HEK293 (cell line): Measurements from ENCODE around the gene PKNOX2.

ENCODE experiments used
- CTCF ChIA-PET: fragments of 350-600 bp; formaldehyde crosslinking; extraction: SDS; loops from one replicate; lab custom pipeline; 2021; ENCODE audit warnings: antibody characterized with exemption; lab: Yijun Ruan, JAX
- POLR2A ChIA-PET: fragments of 300-600 bp; formaldehyde crosslinking; extraction: SDS; loops from one replicate; lab custom pipeline; 2020; ENCODE audit warnings: antibody characterized with exemption, inconsistent platforms; lab: Yijun Ruan, JAX
- H3K27ac ChIP-seq: fragments of 200-500 bp; sonication (Bioruptor generic); 2 replicates; pipeline ENCODE4 v1.5.1; 2014; ENCODE audit warnings: low read depth, low read length, control low read depth, inconsistent platforms; ENCODE audit errors: extremely low read depth
- H3K36me3 ChIP-seq, 2 experiments: fragments of 200-500 bp in 1 of 2; sonication (Bioruptor generic) in 1 of 2; 1 replicate in 1 of 2; 2 replicates in 1 of 2; pipeline ENCODE4 v1.5.1; 2014 to 2017; ENCODE audit warnings: inconsistent platforms in 2 of 2, low read length in 2 of 2; ENCODE audit not compliant: control insufficient read depth in 2 of 2, insufficient read depth in 1 of 2
- H3K4me1 ChIP-seq: fragments of 200-500 bp; sonication (Bioruptor generic); 2 replicates; pipeline ENCODE4 v1.5.1; 2014; ENCODE audit warnings: mild to moderate bottlenecking, low read length, inconsistent platforms; ENCODE audit not compliant: control insufficient read depth, insufficient read depth
- H3K4me3 ChIP-seq: 2 replicates; pipeline ENCODE4 v1.5.1; 2011; ENCODE audit warnings: low read depth, mild to moderate bottlenecking, control low read depth, low read length, moderate library complexity
- H3K9me3 ChIP-seq: fragments of 200-500 bp; sonication (Bioruptor generic); 2 replicates; pipeline ENCODE4 v1.5.1; 2014; ENCODE audit warnings: low read depth, low read length, inconsistent platforms; ENCODE audit not compliant: control insufficient read depth, insufficient read depth
- BCL11A ChIP-seq: fragments of 450-650 bp; formaldehyde crosslinking; IDR thresholded peaks from 2 replicates; pipeline ENCODE4 v1.5.1; 2016; ENCODE audit warnings: low read depth, missing biosample characterization, missing genetic modification characterization
- IKZF3 ChIP-seq: fragments of 450-650 bp; IDR thresholded peaks from 2 replicates; pipeline ENCODE4 v1.5.0; 2018; ENCODE audit warnings: missing biosample characterization, mild to moderate bottlenecking, missing genetic modification characterization, moderate library complexity
- MYNN ChIP-seq: fragments of 450-650 bp; formaldehyde crosslinking; IDR thresholded peaks from 2 replicates; pipeline ENCODE4 v1.5.1; 2016; ENCODE audit warnings: missing biosample characterization, missing genetic modification characterization, borderline replicate concordance
- SETDB1 ChIP-seq: IDR thresholded peaks from one replicate; pipeline ENCODE4 v1.6.1; 2017; ENCODE audit warnings: mild to moderate bottlenecking, low read length, moderate library complexity, mixed read lengths; ENCODE audit not compliant: insufficient read length
- YY1 ChIP-seq: fragments of 450-650 bp; formaldehyde crosslinking; IDR thresholded peaks from 2 replicates; pipeline ENCODE4 v1.5.1; 2018; ENCODE audit warnings: missing biosample characterization, missing genetic modification characterization
- ZNF112 ChIP-seq: fragments of 450-650 bp; formaldehyde crosslinking; IDR thresholded peaks from 2 replicates; pipeline ENCODE4 v1.5.0; 2017; ENCODE audit warnings: missing biosample characterization, missing genetic modification characterization
- ZNF132 ChIP-seq: fragments of 450-650 bp; formaldehyde crosslinking; IDR thresholded peaks from 2 replicates; pipeline ENCODE4 v1.5.1; 2017; ENCODE audit warnings: missing biosample characterization, missing genetic modification characterization, borderline replicate concordance
- ZNF140 ChIP-seq: fragments of 450-650 bp; formaldehyde crosslinking; IDR thresholded peaks from 2 replicates; pipeline ENCODE4 v1.5.1; 2016; ENCODE audit warnings: missing biosample characterization, missing genetic modification characterization
- ZNF146 ChIP-seq: fragments of 450-650 bp; formaldehyde crosslinking; IDR thresholded peaks from 2 replicates; pipeline ENCODE4 v1.5.1; 2016; ENCODE audit warnings: missing biosample characterization, missing genetic modification characterization
- ZNF174 ChIP-seq: fragments of 450-650 bp; formaldehyde crosslinking; IDR thresholded peaks from 2 replicates; pipeline ENCODE4 v1.5.0; 2017; ENCODE audit warnings: missing biosample characterization, mild to moderate bottlenecking, missing genetic modification characterization
- ZNF248 ChIP-seq: fragments of 450-650 bp; formaldehyde crosslinking; IDR thresholded peaks from 2 replicates; pipeline ENCODE4 v1.5.1; 2017; ENCODE audit warnings: missing biosample characterization, missing genetic modification characterization
- ZNF335 ChIP-seq: fragments of 450-650 bp; formaldehyde crosslinking; conservative IDR thresholded peaks from 2 replicates; pipeline ENCODE4 v1.5.1; 2016; ENCODE audit warnings: missing biosample characterization, missing genetic modification characterization
- ZNF341 ChIP-seq: fragments of 450-650 bp; formaldehyde crosslinking; IDR thresholded peaks from 2 replicates; pipeline ENCODE4; 2016; ENCODE audit warnings: low read depth, missing biosample characterization, missing genetic modification characterization
- ZNF473 ChIP-seq: fragments of 450-650 bp; formaldehyde crosslinking; IDR thresholded peaks from 2 replicates; pipeline ENCODE4 v1.5.1; 2017; ENCODE audit warnings: missing biosample characterization, missing genetic modification characterization
- ZNF501 ChIP-seq: fragments of 450-650 bp; formaldehyde crosslinking; IDR thresholded peaks from 2 replicates; pipeline ENCODE4 v1.5.1; 2016; ENCODE audit warnings: missing biosample characterization, missing genetic modification characterization
- ZNF624 ChIP-seq: fragments of 450-650 bp; formaldehyde crosslinking; IDR thresholded peaks from 2 replicates; pipeline ENCODE4 v1.5.1; 2017; ENCODE audit warnings: missing biosample characterization, missing genetic modification characterization
- ZNF626 ChIP-seq: fragments of 450-650 bp; sonication (Bioruptor Pico); formaldehyde crosslinking; IDR thresholded peaks from 2 replicates; pipeline ENCODE4 v1.5.1; 2018; ENCODE audit warnings: missing biosample characterization, missing genetic modification characterization, inconsistent platforms
- ZNF768 ChIP-seq: fragments of 450-650 bp; formaldehyde crosslinking; IDR thresholded peaks from 2 replicates; pipeline ENCODE4 v1.5.1; 2018; ENCODE audit warnings: missing biosample characterization, mild to moderate bottlenecking, missing genetic modification characterization
- ZNF776 ChIP-seq: fragments of 450-650 bp; formaldehyde crosslinking; IDR thresholded peaks from 2 replicates; pipeline ENCODE4 v1.5.0; 2017; ENCODE audit warnings: missing biosample characterization, missing genetic modification characterization, borderline replicate concordance
- ZNF785 ChIP-seq: fragments of 450-650 bp; formaldehyde crosslinking; IDR thresholded peaks from 2 replicates; pipeline ENCODE4 v1.5.1; 2016; ENCODE audit warnings: missing biosample characterization, missing genetic modification characterization
- ZNF830 ChIP-seq: fragments of 450-650 bp; IDR thresholded peaks from 2 replicates; pipeline ENCODE4 v1.5.0; 2018; ENCODE audit warnings: missing biosample characterization, missing genetic modification characterization, low read depth, mild to moderate bottlenecking, moderate library complexity
- TF ChIP-seq, protein P1 (sequence below): fragments of 450-650 bp; formaldehyde crosslinking; IDR thresholded peaks from 2 replicates; pipeline ENCODE4 v1.5.1; 2016; ENCODE audit warnings: missing biosample characterization, missing genetic modification characterization
- TF ChIP-seq, protein P2 (sequence below): fragments of 450-650 bp; formaldehyde crosslinking; IDR thresholded peaks from 2 replicates; pipeline ENCODE4 v1.5.1; 2016; ENCODE audit warnings: missing biosample characterization, missing genetic modification characterization
- TF ChIP-seq, protein P3 (sequence below): fragments of 450-650 bp; formaldehyde crosslinking; IDR thresholded peaks from 2 replicates; pipeline ENCODE4; 2016; ENCODE audit warnings: missing biosample characterization, missing genetic modification characterization

Gene PKNOX2

DNA sequence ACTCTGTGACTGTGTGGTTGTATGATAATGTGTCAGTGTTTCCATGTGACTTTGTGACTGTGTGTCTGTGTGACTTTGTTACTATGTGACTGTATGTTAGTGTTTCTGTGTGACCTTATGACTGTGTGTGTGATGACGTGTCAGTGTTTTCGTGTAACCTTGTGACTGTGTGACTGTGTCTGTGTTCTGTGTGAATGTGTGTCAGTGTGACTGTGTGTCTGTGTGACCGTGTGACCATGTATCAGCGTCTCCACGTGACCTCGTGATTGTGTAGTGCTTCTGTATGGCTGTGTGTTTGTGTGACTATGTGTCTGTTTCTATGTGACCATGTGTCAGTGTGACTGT is 9.5 kb upstream of the PKNOX2 start:
- CTCF ChIA-PET: interaction anchor here (1.0 to 1.1 kb wide), 2 partner anchors 10 to 157 kb away, joined by 3 read pairs; partner anchors contain the start of gene PKNOX2
- Histone ChIP-seq H3K27ac (no peak overlapping the region), H3K9me3 (no peaks in the 10 kb centered on the region), H3K4me1 (no peaks in the 10 kb centered on the region), H3K4me3 (no peak overlapping the region), H3K36me3 (no peaks in the 10 kb centered on the region)
- TF ChIP-seq SETDB1 (no peak), ZNF341 (tag by site-specific recombination) (no peak), ZNF112 (tag by site-specific recombination) (no peak), ZNF132 (tag by site-specific recombination) (no peak), ZNF768 (tag by site-specific recombination) (no peak), ZNF626 (no peak), ZNF248 (tag by site-specific recombination) (no peak), ZNF501 (no peak), BCL11A (no peak), YY1 (no peak), ZNF830 (tag by site-specific recombination) (no peak), ZNF473 (no peak; the same call in 1 of the 2 replicates), ZNF776 (tag by site-specific recombination) (no peak), MYNN (tag by site-specific recombination) (no peak)
- TF ChIP-seq, protein P1, sequence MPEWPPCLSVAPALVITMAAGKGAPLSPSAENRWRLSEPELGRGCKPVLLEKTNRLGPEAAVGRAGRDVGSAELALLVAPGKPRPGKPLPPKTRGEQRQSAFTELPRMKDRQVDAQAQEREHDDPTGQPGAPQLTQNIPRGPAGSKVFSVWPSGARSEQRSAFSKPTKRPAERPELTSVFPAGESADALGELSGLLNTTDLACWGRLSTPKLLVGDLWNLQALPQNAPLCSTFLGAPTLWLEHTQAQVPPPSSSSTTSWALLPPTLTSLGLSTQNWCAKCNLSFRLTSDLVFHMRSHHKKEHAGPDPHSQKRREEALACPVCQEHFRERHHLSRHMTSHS (tag by site-specific recombination): no peak
- POLR2A ChIA-PET: no interaction called here

DNA sequence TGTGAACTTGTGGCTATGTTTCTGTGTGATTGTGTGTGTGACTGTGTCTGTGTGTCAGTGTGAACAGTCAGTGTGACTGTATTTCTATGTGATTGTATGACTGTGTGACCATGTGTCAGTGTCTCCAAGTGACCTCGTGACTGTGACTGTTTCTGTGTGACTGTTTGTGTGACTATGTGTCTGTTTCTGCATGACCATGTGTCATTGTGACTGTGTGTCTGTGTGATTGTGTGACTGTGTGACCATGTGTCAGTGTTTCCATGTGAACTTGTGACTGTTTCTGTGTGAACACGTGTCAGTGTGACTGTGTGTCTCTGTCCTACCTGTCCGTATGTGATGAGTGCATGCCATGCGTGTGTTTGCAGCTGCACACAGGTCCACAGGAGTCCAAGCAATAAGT is 8.8 kb upstream of the PKNOX2 start:
- H3K27ac ChIP-seq: no peak overlapping the region
- POLR2A ChIA-PET: no interaction called here
- CTCF ChIA-PET: no interaction called here

More for the DNA sequence above, 8.8 kb upstream of the PKNOX2 start:
- H3K4me1 ChIP-seq: no peaks in the 10 kb centered on the region
- TF ChIP-seq, protein P2, sequence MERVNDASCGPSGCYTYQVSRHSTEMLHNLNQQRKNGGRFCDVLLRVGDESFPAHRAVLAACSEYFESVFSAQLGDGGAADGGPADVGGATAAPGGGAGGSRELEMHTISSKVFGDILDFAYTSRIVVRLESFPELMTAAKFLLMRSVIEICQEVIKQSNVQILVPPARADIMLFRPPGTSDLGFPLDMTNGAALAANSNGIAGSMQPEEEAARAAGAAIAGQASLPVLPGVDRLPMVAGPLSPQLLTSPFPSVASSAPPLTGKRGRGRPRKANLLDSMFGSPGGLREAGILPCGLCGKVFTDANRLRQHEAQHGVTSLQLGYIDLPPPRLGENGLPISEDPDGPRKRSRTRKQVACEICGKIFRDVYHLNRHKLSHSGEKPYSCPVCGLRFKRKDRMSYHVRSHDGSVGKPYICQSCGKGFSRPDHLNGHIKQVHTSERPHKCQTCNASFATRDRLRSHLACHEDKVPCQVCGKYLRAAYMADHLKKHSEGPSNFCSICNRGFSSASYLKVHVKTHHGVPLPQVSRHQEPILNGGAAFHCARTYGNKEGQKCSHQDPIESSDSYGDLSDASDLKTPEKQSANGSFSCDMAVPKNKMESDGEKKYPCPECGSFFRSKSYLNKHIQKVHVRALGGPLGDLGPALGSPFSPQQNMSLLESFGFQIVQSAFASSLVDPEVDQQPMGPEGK (tag by site-specific recombination): no peak
- no peak for TF ChIP-seq ZNF146 (tag by site-specific recombination)
- TF ChIP-seq ZNF624 (tag by site-specific recombination): no peak
- TF ChIP-seq SETDB1: no peak
- TF ChIP-seq ZNF140 (tag by site-specific recombination): no peak
- TF ChIP-seq ZNF174: no peak
- no peak for TF ChIP-seq ZNF785 (tag by site-specific recombination)
- TF ChIP-seq, protein P3, sequence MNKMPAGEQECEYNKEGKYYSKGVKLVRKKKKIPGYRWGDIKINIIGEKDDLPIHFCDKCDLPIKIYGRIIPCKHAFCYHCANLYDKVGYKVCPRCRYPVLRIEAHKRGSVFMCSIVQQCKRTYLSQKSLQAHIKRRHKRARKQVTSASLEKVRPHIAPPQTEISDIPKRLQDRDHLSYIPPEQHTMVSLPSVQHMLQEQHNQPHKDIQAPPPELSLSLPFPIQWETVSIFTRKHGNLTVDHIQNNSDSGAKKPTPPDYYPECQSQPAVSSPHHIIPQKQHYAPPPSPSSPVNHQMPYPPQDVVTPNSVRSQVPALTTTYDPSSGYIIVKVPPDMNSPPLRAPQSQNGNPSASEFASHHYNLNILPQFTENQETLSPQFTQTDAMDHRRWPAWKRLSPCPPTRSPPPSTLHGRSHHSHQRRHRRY: no peak
- no peak for TF ChIP-seq IKZF3 (tag by site-specific recombination)
- TF ChIP-seq ZNF335 (tag by site-specific recombination): no peak
- H3K36me3 ChIP-seq: no peaks in the 10 kb centered on the region
- H3K9me3 ChIP-seq: no peaks in the 10 kb centered on the region
- no peak overlapping the region for H3K4me3 ChIP-seq
